ENCODE measurements around the gene CCDC12. TPM values are rescaled to one million over a fixed set of nuclear protein-coding genes. Genes with fewer than 3 reads are reported as not detected.

CCDC12 gene
- total RNA-seq, 1 experiment from 2014 or later: 44.2 TPM

DNA sequence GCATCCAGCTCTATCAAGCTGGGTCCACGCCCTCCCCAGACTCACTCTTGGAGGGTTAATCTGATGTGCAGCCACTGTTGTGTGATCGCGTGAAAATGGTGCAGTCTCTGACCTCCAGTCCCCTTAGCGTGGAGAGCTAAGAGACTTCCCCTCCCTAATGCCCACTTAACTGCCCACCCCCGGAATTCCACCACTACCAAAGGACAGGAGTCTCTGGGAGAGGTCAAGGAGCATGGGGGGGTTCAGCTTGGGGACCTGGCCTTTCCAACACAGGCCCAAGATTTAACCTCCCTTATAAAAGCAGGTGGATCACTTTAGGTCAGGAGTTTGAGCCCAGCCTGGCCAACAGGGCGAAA is 48.8 kb downstream of the CCDC12 start:
- no TSS peak for BruUV-seq (replicated peaks)
- H3K79me2 ChIP-seq (ENCODE audit: low read length): peaks cover 58% of the 10 kb centered on the region
- peaks cover 27% of the 10 kb centered on the region for H3K4me1 ChIP-seq (ENCODE audit: insufficient read depth, low read length)
- H3K27ac ChIP-seq (ENCODE audit: low read length): no peak overlapping the region
- CTCF ChIA-PET: no interaction called here
- ATAC-seq (no peak), DNase-seq (no peak)
- no peak overlapping the region for H3K4me3 ChIP-seq (ENCODE audit: low read length)
- H3K36me3 ChIP-seq (ENCODE audit: low read depth, low read length): peaks cover 46% of the 10 kb centered on the region
- POLR2A ChIA-PET (ENCODE audit: unreplicated experiment): no interaction called here
- H3K9ac ChIP-seq (ENCODE audit: low read length): no peak overlapping the region
- TF ChIP-seq EZH2phosphoT487 (IDR thresholded peaks at IDR 0.05; ENCODE audit: borderline replicate concordance, low read length): no peak
- no peak for TF ChIP-seq EZH2 (IDR thresholded peaks at IDR 0.05; ENCODE audit: low read length, unreplicated experiment)
- TF ChIP-seq, protein P1, sequence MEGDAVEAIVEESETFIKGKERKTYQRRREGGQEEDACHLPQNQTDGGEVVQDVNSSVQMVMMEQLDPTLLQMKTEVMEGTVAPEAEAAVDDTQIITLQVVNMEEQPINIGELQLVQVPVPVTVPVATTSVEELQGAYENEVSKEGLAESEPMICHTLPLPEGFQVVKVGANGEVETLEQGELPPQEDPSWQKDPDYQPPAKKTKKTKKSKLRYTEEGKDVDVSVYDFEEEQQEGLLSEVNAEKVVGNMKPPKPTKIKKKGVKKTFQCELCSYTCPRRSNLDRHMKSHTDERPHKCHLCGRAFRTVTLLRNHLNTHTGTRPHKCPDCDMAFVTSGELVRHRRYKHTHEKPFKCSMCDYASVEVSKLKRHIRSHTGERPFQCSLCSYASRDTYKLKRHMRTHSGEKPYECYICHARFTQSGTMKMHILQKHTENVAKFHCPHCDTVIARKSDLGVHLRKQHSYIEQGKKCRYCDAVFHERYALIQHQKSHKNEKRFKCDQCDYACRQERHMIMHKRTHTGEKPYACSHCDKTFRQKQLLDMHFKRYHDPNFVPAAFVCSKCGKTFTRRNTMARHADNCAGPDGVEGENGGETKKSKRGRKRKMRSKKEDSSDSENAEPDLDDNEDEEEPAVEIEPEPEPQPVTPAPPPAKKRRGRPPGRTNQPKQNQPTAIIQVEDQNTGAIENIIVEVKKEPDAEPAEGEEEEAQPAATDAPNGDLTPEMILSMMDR (conservative IDR thresholded peaks at IDR 0.05; ENCODE audit: low read depth, low read length): no peak
- H3K27me3 ChIP-seq (ENCODE audit: low read length): no peaks in the 10 kb centered on the region
- 0 out of 2 replicates have a peak, but pooled peaks cover 24% of the 10 kb centered on the region for H4K20me1 ChIP-seq (ENCODE audit: low read length)
- intact Hi-C loops (cut with micrococcal nuclease): no loop called here
- no peaks in the 10 kb centered on the region for H3K9me3 ChIP-seq (ENCODE audit: low read length)
- H2AFZ ChIP-seq (ENCODE audit: low read length): no peak overlapping the region
- no peaks in the 10 kb centered on the region for H3F3A ChIP-seq (ENCODE audit: low read length, unreplicated experiment)
- no peak overlapping the region for H3K4me2 ChIP-seq (ENCODE audit: low read length)
- H3K9me2 ChIP-seq (replicated peaks; ENCODE audit: low read length): no peaks in the 10 kb centered on the region

DNA sequence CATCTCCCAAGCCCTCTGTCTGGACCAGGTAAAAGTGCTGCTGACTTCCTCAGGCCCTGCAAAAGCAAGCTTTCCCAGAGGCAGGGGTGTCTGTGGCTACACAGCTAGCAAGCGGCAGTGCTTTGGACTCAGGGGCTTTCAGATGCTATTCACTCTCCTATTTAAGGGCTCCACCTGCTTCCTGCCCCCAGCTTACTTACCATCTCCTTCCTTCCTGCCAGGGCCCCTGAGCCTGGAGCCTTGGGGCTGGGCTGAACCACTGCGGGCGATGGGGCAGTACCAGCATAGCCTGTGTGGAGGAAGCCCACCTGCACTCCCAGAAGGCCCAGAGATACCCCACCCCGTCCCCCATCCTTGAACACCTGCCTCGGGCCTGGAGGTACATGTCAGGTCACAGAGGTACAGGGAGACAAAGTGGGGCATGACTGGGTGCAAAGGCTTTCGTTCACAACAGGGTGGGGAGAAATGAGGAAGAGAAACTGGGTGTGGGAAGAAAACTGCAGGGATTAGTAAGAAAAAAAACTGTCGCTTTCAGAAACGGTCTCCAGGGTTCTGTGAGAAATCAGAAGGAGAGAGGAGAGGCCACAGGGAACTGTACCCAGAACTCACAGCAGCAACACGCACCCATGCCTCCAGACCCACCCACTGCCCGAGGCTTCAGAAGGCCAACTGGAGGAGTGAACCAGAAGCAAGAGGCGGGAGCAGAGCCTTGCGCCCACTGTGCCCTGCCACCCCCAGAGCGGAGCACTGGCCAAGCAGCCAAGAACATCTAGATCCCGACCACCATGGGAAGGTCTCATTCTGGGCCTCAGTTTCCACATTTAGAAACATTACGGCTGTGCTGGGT is 49.5 kb downstream of the CCDC12 start:
- H3F3A ChIP-seq (ENCODE audit: low read length, unreplicated experiment): no peaks in the 10 kb centered on the region
- TF ChIP-seq, protein P1 (conservative IDR thresholded peaks at IDR 0.05; ENCODE audit: low read depth, low read length): no peak
- TF ChIP-seq EZH2phosphoT487 (IDR thresholded peaks at IDR 0.05; ENCODE audit: borderline replicate concordance, low read length) (no peak), EZH2 (IDR thresholded peaks at IDR 0.05; ENCODE audit: low read length, unreplicated experiment) (no peak)
- peaks cover 52% of the 10 kb centered on the region for H3K79me2 ChIP-seq (ENCODE audit: low read length)
- H3K9me3 ChIP-seq (ENCODE audit: low read length): no peaks in the 10 kb centered on the region
- POLR2A ChIA-PET (ENCODE audit: unreplicated experiment): no interaction called here
- H3K4me1 ChIP-seq (ENCODE audit: insufficient read depth, low read length): peaks cover 21% of the 10 kb centered on the region
- BruUV-seq (replicated peaks): no TSS peak
- intact Hi-C loops (cut with micrococcal nuclease): no loop called here
- 0 out of 2 replicates have a peak, but pooled peaks cover 24% of the 10 kb centered on the region for H4K20me1 ChIP-seq (ENCODE audit: low read length)
- DNase-seq (no peak), ATAC-seq (no peak)
- H3K4me2 ChIP-seq (ENCODE audit: low read length): no peak overlapping the region
- CTCF ChIA-PET: no interaction called here
- no peak overlapping the region for H3K4me3 ChIP-seq (ENCODE audit: low read length)
- no peaks in the 10 kb centered on the region for H3K9me2 ChIP-seq (replicated peaks; ENCODE audit: low read length)
- no peaks in the 10 kb centered on the region for H3K27me3 ChIP-seq (ENCODE audit: low read length)
- no peak overlapping the region for H2AFZ ChIP-seq (ENCODE audit: low read length)
- peaks cover 51% of the 10 kb centered on the region for H3K36me3 ChIP-seq (ENCODE audit: low read depth, low read length)
- H3K9ac ChIP-seq (ENCODE audit: low read length): no peak overlapping the region
- no peak overlapping the region for H3K27ac ChIP-seq (ENCODE audit: low read length)

DNA sequence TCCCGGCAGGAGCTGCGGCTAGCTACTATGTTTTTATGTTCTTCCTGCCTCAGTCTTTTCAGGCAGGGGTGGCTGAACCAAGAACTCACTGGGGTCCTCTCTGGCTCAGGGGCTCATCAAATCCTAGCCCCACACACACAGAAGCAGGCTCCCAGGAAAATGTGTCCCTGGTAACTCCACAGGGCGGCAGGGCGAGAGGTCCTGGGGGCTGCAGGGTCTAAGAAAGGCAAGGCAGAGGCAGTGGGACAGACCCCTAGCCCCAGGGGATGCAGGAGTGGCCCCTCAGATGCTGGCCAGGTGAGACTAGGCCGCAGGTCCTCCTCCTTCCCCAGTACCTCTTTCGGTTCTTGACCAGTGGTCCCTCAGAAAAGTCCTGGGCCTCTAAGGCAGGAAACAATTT is 50.1 kb downstream of the CCDC12 start:
- ATAC-seq: no peak
- Histone ChIP-seq H3K9ac (ENCODE audit: low read length) (no peak overlapping the region), H3K4me3 (ENCODE audit: low read length) (no peak overlapping the region), H3K27ac (ENCODE audit: low read length) (no peak overlapping the region), H3K9me2 (replicated peaks; ENCODE audit: low read length) (no peaks in the 10 kb centered on the region), H3K36me3 (ENCODE audit: low read depth, low read length) (peaks cover 57% of the 10 kb centered on the region), H3K9me3 (ENCODE audit: low read length) (no peaks in the 10 kb centered on the region), H3K4me1 (ENCODE audit: insufficient read depth, low read length) (peaks cover 14% of the 10 kb centered on the region), H3K79me2 (ENCODE audit: low read length) (peaks cover 46% of the 10 kb centered on the region), H2AFZ (ENCODE audit: low read length) (no peak overlapping the region), H3K27me3 (ENCODE audit: low read length) (no peaks in the 10 kb centered on the region), H3F3A (ENCODE audit: low read length, unreplicated experiment) (no peaks in the 10 kb centered on the region), H3K4me2 (ENCODE audit: low read length) (no peak overlapping the region), H4K20me1 (ENCODE audit: low read length) (0 out of 2 replicates have a peak, but pooled peaks cover 21% of the 10 kb centered on the region)
- intact Hi-C loops (cut with micrococcal nuclease): no loop called here
- POLR2A ChIA-PET (ENCODE audit: unreplicated experiment): no interaction called here
- BruUV-seq (replicated peaks): no TSS peak
- no peak for DNase-seq
- CTCF ChIA-PET: no interaction called here
- TF ChIP-seq EZH2phosphoT487 (IDR thresholded peaks at IDR 0.05; ENCODE audit: borderline replicate concordance, low read length): no peak
- TF ChIP-seq EZH2 (IDR thresholded peaks at IDR 0.05; ENCODE audit: low read length, unreplicated experiment): no peak
- TF ChIP-seq, protein P1 (conservative IDR thresholded peaks at IDR 0.05; ENCODE audit: low read depth, low read length): no peak
